Dedifferentiated amniotic fluid mesenchymal stem cell (primary cell): ENCODE data around the gene INTS3.
A peak's percentile ranks its signal among the peaks of the same experiment; 100 is the strongest.
"Not testable (repeated sequence)": the region's sequence is repeated elsewhere in the genome, so short reads cannot be mapped to it uniquely, and the experiment has no call there.

Source experiments
- DNase-seq: peaks from one replicate; pipeline ENCODE4 v3.0.0-alpha.2; 2016; ENCODE audit errors: extremely low spot score

The INTS3 gene

DNA sequence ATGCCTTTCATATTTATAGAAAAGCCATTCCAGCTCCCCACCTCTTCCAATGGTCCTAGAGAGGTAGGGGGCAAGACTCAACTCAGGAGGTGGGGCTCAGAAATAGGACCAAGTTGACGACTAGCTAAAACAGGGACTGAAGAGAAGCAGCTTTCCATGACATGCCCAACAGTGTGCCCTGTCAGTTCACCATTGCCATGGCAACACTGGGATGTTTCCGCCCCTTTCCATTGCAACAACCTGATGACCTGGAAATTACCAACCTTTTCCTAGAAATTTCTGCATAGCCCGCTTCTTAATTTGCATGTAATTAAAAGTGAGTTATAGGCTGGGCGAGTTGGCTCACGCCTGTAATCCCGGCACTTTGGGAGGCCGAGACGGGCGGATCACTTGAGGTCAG lies 22.4 kb upstream of the INTS3 start:
- no peak for DNase-seq

DNA sequence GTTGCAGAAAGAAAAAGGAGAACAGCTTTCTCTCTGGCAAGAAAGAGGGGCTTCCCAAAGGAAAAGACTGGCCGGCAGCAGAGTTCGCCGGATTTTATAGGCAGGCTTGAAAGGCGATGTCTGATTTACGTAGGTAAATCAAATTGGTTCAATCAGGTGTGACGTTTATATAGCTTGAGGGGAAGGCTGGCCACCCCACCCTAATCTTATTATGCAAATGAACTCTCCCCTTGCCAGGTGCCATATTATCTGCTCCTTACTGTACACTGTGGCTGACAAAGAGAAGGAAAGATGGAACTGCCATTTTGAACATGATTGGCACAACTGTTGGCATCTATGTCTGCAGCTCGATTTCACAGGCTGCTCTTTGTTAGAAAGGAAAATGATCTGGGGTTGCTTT lies 16.8 kb upstream of the INTS3 start:
- no peak for DNase-seq

DNA sequence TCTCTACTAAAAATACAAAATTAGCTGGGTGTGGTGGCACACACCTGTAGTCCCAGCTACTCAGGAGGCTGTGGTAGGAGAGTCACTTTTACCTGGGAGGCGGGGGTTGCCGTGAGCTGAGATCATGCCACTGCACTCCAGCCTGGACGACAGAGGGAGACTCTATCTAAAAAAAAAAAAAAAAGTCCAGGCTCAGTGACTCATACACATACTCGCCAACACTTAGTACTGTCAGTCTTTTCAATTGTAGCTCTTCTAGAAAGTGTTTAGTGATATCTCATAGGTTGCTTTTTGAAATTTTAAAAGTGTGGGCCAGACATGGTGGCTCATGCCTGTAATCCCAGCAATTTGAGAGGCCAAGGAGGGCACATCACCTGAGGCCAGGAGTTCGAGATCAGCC lies 11.6 kb upstream of the INTS3 start:
- not testable (repeated sequence) for DNase-seq

DNA sequence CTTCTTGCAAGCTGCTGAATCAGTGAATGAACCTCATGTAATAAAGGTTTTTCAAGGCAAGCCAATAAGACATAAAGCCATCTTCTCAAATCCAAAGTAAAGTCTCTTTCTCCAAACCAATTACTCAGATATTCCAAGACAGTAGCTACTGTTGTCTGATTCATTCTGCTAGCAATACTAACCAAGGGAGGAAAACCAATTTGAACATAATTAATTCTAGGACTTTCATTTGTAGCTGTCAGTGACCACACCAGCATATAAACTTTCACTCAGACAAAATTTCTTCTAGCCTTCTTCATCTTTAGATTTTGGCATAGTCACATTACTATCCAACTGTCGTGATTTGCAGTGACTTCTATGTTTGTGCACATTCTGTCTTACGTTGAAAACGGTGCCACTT lies 10.5 kb upstream of the INTS3 start:
- no peak for DNase-seq

DNA sequence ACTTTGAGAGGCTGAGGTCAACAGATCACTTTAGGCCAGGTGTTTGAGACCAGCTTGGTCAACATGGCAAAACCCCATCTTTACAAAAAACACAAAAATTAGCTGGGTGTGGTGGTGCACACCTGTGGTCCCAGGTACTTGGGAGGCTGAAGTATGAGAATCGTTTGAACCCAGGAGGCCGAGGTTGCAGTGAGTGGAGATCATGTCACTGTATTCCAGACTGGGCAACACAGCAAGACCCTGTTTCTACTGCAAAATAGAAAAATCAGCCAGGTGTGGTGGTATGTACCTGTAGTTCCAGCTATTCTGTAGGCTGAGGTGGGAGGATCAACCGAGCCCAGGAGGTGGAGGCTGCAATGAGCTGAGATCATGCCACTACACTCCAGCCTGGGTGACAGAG lies 4.2 kb upstream of the INTS3 start:
- no peak for DNase-seq

DNA sequence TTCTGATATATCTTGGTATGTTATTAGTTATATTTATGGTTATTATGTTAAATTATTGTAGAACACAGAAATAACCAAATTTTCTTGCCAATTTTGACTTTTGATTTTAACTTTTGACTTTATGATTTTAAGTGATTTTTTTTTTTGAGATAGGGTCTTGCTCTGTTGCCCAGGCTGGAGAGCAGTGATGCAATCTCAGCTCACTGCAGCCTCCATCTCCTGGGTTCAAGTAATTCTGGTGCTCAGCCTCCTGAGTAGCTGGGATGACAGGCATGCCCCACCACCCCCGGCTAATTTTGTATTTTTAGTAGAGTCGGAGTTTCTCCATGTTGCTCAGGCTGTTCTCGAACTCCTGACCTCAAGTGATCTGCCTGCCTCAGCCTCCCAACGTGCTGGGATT lies 3.2 kb upstream of the INTS3 start:
- DNase-seq: not testable (repeated sequence)

DNA sequence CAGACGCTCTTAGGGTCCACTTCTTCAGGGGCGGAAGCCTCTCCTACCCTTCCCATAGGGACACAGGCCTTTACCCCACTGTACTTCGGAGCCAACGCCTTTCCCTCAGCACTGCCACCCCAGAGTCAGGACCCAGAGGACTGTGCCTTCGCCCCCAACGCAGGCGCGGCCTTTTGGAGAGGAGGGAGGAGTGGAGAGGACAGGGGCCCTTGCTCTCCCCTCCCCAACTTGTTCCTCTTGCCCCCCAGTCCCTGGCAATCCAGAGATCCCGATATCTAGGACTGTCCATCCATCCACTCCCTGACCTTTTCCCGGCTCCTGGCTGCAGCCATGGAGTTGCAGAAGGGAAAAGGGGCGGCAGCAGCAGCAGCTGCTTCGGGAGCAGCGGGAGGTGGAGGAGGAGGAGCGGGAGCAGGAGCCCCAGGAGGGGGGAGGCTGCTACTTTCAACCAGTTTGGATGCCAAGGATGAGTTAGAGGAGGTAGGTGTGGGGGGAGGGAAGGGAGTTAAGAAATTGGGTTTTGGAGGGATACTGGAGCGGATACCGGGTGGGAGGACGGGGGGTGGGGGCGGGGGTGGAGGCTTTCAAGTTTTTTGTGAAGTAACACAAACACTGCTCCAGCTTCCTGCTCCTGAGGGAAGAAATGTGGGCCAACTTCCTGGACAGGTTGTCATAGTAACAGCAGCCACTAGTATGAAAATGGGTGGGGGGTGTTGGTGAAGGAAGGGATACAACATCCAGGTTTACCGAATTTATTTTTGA lies 636 bp downstream of the INTS3 start:
- DNase-seq: no peak

GRCh38 chr1:153730468-153730988 lies 2.7 kb downstream of the INTS3 start:
- no peak for DNase-seq

DNA sequence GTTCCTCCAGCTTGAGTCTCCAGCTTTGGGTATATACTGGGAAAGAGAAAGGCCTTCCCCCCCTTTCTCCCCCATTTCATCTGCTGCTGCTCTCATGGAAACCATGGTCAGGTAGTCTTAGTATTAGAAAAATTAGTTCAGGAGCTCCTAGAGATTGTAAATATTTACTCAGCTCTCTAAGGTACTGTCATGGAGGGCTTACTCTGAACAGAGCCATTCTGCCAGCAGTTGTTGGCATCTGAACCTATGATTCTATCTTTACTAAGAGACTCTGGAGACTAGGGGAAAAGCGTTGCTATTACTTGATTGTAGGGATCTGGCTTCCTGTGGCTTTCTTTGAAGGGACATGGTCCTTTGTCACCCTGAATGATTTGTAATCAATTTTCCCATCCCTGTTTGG lies 6.1 kb downstream of the INTS3 start:
- no peak for DNase-seq

DNA sequence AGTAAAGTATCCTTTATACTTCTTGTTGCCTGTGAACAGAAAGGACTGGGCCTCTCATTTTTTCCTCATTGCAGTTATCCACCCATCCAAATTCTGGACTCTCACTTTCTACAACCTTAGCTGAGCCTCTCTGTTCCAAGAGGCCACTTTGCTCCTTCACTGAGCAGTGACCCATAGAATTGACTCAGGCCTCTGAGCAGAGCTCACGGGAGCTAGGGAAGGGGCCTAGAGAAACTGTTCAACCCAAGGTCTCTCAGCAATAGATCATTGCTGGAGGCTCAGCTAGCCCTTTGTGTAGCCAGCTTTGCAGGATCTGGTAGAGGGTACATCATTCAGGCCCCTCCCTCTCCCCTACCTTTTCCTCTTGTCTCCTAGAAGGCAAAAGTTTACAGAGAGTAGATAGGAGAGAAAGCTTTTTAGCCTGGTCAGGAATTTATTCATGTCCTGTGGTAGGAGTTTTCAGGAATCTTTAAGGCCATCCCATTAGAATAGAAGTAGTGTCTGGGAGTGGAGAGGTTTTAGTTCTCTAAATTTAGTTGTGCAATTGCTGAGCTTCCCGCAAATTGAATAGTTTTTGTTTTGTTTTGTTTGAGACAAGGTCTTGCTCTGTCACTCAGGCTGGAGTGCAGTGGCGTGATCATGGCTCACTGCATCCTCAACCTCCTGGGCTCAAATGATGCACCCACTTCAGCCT lies 6.7 kb downstream of the INTS3 start:
- no peak for DNase-seq

DNA sequence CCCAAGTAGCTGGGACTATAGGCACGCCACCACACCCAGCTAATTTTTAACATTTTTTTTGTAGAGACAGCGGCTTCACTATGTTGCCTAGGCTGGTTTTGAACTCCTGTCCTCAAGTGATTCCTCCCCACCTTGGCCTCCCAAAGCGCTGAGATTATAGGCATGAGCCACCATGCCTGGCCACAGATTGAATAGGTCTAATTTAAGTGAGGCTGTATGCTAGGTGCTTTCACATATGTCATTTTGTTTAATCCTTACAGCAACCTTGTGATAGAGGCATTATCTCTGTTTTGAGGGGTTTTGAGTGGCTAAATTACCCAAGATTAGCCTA lies 7.2 kb downstream of the INTS3 start:
- DNase-seq: no peak

- DNase-seq: no peak
Observed at GRCh38 chr1:153741986-153742385, 14.1 kb downstream of the INTS3 start.

DNA sequence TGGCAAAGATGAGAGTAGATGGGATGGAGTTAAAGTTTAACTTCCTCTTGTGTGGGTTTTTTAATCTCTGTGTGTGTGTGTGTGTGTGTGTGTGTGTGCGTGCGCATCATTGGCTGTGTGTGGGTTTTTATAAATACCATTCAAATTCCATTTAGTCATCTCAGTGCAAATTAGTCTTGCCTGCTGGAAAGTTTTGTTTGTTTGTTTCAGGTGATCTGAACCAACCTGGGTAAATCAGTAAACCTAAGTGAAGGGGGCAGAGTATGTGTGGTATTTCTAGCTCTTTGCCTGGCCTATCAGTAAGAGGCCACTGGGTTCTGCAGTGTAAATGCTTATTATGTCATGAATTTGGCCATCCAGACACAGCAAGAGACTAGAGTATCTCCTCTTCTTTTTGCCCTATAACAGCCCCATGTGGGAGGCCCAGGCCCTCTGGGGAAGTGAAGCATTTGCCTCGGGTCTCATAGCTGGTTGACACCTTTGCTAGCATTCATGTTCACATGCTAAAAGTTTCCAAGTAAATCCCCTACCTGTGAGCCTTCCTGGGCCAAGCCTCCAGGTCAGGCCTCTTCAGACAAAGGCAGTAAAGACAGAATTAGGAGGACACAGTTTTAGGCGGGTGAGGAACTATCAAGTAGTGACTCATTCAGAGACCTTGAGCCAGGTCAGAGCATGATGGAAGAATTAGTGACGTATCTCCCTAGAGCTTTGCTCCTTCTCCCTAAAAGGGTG lies 14.7 kb downstream of the INTS3 start:
- DNase-seq: no peak

DNA sequence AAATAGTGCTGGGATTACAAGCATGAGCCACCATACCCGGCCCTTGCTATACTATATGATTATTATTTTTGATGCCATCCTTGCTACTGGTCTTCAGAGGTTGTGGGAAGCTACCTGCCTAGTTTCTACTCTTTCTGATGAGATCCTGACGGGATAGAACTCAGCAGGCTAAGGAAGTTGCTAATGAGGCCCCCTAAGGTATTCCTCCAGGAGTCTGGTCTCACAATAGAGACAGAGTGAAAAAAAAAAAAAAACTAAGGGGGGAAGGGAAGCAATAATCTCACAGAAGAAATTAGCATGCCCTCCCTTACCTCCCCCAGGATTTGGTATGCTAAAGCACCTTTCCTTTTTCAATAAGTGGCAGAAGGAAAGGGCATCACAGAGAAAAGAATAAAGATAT lies 17.6 kb downstream of the INTS3 start:
- no peak for DNase-seq

DNA sequence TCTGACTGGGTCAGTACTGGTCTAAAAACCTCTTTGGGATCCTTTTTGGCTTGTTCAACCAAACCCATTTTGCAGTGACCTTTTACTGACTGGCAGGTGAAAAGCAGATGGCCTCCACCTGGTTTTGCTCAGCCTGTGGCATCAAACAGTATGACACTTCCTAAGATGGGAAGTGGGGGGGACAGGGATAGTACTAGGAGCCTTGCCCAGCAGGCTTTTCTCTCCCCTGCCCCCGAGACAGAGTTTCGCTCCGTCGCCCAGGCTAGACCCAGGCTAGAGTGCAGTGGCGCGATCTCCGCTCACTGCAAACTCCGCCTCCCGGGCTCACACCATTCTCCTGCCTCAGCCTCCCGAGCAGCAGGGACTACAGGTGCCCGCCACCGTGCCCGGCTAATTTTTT lies 18.3 kb downstream of the INTS3 start:
- DNase-seq: no peak

GRCh38 chr1:153748903-153749302 lies 21.1 kb downstream of the INTS3 start:
- DNase-seq: no peak

- DNase-seq: peak; percentile 67
Observed at GRCh38 chr1:153749408-153750005, 21.7 kb downstream of the INTS3 start.

GRCh38 chr1:153750026-153750995 lies 22.5 kb downstream of the INTS3 start:
- DNase-seq: no peak

- no peak for DNase-seq
Observed at GRCh38 chr1:153752072-153752471, 24.2 kb downstream of the INTS3 start.

DNA sequence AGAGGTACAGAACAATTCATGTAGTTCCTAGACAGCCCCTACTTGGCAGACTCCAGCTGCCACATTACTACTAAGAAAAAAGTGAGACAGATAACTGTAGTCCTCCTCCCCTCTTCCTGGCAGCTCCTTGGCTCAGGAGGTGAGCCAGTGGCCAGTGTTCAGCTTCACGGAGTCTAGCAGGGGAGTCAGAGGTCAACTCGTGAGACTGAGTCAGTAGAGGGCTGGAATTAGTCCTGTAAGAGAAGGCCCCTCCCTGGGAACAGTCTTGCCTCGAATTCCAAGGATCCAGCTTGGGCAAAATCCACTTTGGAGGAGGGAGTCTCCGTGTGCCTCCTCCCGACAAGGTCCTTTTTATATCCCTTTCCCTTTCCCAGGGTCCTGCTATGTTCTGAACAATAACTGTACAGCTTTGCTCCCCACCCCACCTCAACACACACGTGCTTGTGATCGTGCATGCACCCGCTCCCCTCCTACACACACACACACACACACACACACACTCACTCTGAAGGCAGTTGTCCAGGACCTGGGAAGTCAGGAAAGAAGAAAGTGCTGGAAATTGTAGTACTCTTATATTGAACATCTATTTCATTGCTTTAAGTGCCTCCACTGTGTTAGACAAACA lies 24.8 kb downstream of the INTS3 start:
- no peak for DNase-seq

DNA sequence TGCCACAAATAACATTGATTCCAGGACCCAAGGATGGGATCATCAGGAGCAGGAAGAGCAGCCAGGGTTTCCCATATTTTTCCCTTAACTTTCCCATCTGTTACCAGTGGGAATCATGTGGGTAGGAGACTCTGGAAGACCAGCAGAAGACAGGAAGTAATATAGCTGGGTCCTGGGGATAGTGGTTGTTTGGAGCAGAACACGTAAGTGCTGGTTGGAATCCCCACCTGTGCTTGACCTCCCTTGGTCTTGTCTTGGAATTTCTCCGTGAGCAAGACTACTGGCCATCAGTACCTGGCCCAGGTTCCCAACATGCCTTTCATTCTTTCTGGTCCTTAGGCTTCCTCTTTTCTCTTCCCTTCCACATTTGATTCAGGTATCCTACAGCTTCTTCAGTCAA lies 26.4 kb downstream of the INTS3 start:
- DNase-seq: no peak
